GM18520 (cell line): ENCODE data around the gene HOXA6.

Experiments used
- ATAC-seq: cut with Tn5 transposase; IDR thresholded peaks from one replicate; pipeline ENCODE4 v1.9.1; 2021; ENCODE audit not compliant: unreplicated experiment

HOXA6 gene

GRCh38 chr7:27124902-27125689, 22.5 kb downstream of the HOXA6 start:
- no peak for ATAC-seq

- ATAC-seq = no peak
Measured at GRCh38 chr7:27124096-27124901, 23.3 kb downstream of the HOXA6 start.

GRCh38 chr7:27123477-27124053, 24.0 kb downstream of the HOXA6 start:
- no peak for ATAC-seq

DNA sequence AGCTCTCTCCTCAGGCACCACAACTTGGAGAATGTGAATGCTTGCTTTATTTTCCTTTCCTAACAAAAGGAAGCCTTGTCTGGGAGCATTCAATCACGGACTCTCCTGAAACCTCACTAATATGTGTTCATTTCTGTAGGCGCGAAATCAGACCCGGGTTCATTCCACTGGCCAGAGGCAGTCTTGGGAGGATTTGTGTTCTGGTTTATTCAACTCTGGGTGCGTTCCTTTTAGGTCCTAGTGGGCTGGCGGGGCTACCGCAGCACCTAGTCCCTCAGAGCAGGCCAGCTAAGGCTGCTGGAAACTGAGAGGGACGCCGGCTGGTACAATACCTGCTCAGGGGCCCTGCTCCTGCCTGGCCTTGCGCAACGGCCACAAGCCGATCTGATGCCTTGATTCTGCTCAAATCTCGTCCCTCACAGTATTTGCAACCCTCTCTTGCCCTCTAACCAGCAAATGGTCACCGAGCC, 24.5 kb downstream of the HOXA6 start:
- no peak for ATAC-seq

GRCh38 chr7:27122077-27122910, 25.3 kb downstream of the HOXA6 start:
- no peak for ATAC-seq

DNA sequence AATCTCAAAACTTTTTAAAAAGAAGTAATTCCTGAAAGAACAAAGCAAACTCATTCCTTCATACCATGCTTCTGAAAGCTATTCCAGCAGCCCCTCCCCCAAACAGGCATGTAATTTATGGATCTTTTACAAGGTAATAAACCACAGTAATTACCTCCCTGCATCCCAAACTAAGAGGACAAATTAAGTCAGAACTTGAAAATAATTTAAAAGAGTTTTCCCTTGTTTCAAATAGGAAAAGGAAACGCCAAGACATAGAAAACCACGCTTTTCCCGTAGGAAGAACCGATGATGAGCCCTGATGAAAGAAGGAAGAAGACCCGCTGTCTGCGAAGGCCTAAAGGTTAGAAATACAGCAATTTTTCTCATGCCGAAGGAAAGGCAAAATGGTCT, 25.9 kb downstream of the HOXA6 start:
- ATAC-seq = no peak

DNA sequence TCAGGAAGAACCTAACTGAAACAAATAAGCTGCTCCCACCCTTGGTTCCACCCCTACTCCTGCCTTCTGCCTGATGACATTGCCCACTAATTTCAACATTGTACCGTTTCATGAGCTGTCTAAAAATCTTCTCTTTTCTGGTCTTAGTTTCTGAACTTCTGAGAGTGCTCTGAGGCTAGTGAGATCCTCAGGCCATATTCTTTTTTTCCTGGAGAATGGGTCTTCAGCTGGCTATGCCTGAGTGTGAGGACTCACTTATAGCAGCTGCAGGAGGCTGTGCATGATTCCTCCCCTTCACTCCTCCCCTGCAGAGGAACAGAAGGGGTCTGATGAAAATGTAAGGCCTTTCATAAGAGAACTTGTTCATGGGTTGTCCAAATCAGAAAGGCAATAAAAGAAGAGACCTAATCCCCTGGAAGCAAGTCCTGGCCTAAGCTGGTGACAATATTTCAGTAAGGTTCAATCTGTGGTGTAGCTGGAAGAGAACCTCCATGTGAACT, 28.1 kb downstream of the HOXA6 start:
- no peak for ATAC-seq

- no peak for ATAC-seq
Measured at GRCh38 chr7:27118580-27118979, 29.0 kb downstream of the HOXA6 start.

GRCh38 chr7:27117887-27118491, 29.6 kb downstream of the HOXA6 start:
- ATAC-seq = no peak

- no peak for ATAC-seq
Measured at GRCh38 chr7:27116962-27117886, 30.4 kb downstream of the HOXA6 start.

- ATAC-seq = no peak
Measured at GRCh38 chr7:27116031-27116961, 31.3 kb downstream of the HOXA6 start.

- no peak for ATAC-seq
Measured at GRCh38 chr7:27115221-27116026, 32.1 kb downstream of the HOXA6 start.

DNA sequence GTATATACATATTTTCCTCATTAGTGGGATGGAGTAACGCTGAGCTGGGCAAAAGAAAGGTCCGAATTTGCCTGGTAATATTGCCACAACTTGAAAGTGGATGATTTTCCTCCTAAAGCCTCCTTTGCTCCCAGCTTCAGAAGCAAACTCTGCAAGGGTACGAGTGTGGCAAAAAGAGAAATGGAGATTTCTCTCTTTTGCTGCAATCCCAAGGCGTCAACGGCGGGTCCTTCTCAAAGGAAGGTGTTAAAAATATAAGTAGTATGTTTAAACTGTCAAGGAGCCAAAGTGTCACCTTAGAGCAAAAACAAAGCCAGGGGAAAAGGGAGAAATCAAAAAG, 32.7 kb downstream of the HOXA6 start:
- ATAC-seq = no peak

DNA sequence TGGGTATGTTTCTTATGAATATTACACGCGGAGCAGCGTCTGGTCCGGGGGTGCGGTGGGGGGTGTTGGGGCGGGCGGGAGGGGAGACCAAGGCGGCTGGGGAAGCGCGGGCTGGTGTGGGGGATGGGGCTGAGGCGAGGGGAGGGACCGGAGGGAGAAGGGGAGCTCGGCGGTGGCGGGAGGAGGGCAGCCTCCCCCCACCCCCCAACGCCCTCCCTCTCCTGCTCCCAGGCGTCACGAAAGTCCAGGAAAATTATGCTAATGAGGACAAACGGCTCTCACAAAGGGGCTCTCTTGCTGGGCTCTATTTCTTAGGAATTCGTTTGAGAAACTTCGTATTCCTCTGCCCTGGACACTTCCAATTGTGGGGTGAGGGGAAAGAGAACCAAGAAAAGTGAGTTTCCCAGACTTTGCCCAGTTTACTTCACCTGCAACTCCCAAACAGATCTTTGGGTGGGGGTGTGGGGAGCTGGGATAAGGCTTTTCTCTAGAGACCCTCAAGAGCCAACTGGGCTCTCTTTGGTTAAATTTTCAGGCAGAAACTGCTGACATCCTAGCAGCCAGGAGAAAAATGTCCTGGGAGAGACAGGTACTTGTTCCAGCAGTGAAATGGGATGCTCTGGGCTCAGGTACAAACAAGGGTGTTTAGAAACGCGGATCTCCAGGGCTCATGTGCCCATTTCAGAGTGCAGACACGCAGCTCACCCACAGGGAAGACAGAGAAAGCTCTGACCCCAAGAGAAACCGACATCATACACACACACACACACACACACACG, 33.4 kb downstream of the HOXA6 start:
- ATAC-seq = no peak

DNA sequence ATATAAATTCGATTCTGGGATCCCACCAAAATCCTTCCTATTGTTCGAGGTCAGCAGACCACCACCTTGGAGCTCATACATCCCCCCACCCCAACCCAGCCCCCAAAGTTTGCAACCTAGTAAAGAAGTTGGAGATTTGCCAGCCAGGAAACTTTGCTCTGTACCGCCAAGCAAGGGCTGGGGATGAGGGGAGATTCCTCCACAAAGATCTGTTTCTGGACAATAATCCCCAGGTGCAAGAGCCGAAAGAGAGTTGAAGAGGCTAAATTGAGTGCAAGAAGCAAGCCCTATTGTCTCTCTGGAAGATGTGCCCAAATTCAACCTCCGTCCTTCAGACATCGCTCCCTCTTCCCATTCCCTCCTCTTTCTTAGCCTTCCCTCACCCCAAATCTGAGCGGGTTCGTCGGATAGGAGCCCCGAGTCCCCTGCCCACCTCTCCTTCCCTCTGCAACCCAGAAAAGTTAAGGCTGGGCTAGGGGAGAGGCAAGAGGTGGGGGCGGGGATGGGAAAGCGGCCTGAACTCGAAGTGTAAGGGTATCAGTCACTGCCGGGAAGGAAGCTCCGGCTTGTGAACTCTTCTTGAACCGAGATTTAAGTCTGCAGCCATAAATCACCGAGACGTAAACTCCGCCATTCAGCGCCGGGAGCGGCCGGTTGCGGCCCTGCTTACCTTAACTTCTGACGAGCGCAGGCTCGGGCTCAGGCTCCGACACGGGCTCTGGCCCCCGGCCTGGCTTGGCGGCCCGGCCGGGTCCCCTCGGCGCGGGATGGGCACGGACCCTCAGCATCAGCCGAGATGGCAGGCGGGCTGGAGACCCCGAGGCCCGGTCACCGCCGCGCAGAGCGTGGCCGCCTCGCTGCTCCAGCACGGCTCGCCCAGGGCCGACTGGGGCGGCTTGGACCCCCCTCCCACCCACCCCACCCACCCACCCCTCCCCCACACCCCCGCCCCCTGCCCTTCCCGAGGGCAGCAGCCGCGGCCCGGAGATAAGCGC, 34.3 kb downstream of the HOXA6 start:
- ATAC-seq = no peak

- ATAC-seq = no peak
Measured at GRCh38 chr7:27112361-27112760, 35.2 kb downstream of the HOXA6 start.
